ENCODE measurements around the gene CALHM4.

DNA sequence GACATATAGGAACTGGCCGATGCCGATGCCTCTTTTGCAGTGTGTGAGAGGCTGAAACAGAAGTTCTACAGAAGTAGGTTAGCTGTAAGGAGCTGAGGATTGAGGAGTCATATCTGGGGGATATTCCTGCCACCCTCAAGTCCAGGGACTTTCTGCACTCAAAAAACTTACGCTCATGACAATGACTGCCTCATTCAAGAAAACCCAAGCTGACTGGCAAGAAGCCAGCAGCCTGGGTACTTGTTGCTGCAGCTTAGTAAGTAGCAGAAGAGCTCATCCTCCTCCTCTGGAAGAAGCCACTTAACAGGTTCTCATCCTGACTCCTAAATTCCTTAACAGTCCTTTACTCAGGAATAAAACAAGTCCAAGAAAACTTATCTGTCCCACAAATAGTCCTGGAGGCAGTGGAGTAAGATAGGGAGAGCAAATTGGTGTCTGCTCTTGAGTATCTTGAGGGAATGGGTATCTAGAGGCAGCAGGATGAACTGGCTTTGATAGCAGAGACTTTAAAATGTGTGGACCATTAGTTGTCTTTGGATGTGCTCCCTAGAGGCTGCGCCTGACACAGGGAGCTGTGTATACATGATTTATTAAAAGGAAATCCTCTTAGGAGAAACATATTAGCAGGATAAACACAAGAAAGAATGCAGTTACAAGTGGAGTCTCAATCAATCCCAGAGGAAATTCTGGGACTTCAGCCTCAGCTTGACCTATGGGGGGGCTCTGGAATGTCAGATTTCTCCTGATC is 34.8 kb upstream of the CALHM4 start:
- no peak for TF ChIP-seq EZH2 (IDR thresholded peaks at IDR 0.05; ENCODE audit: low read depth, unreplicated experiment)
- TF ChIP-seq, protein P1, sequence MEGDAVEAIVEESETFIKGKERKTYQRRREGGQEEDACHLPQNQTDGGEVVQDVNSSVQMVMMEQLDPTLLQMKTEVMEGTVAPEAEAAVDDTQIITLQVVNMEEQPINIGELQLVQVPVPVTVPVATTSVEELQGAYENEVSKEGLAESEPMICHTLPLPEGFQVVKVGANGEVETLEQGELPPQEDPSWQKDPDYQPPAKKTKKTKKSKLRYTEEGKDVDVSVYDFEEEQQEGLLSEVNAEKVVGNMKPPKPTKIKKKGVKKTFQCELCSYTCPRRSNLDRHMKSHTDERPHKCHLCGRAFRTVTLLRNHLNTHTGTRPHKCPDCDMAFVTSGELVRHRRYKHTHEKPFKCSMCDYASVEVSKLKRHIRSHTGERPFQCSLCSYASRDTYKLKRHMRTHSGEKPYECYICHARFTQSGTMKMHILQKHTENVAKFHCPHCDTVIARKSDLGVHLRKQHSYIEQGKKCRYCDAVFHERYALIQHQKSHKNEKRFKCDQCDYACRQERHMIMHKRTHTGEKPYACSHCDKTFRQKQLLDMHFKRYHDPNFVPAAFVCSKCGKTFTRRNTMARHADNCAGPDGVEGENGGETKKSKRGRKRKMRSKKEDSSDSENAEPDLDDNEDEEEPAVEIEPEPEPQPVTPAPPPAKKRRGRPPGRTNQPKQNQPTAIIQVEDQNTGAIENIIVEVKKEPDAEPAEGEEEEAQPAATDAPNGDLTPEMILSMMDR (conservative IDR thresholded peaks at IDR 0.05; ENCODE audit: low read depth in 2 of 2) = no peak

Measured in GM23338 (cell line).